GM21390 (cell line): ENCODE data around the gene TEX261.
"Not testable (repeated sequence)": the region's sequence is repeated elsewhere in the genome, so short reads cannot be mapped to it uniquely, and the experiment has no call there.

Source experiments
- ATAC-seq: cut with Tn5 transposase; IDR thresholded peaks from one replicate; pipeline ENCODE4 v1.9.1; 2021; ENCODE audit not compliant: unreplicated experiment

The TEX261 gene

DNA sequence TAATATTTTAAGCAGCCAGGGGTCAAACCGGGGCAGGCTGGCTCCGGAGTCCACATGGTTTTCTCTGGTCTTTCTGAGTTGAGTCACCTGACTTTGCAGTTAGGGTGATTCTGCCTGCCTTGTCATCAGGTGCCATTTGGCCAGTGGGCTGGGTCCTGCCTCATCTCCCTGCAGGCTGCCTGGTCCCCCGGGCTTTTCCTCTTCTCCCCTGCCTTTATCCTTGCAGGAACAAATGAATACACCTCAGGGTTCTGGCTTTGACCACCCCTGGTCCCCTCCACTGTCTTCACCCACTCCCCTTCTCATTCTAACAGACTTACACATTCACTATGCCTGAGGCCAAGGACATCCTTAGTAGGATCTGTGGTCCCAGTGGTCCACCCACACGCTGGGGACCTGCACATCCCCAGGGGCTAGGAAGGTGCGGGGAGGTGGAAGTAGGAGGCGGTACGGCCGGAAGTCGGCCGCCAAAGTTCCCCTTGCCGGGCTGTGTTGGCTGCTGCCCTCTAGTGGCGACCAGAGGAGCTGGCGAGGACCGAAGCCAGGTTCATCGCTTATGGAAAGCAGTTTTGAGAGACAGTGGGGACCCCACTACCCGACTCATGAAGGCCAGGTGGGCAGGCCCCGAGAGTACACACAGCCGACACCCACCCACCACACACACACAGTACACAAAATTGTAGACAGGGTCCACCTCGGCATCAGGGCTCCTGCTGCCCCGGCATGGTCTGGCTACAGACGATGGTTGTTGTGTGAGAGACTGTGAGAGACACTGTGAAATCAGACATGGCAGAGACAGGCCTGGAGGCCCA, 6.3 kb upstream of the TEX261 start:
- ATAC-seq: peak; percentile 96

DNA sequence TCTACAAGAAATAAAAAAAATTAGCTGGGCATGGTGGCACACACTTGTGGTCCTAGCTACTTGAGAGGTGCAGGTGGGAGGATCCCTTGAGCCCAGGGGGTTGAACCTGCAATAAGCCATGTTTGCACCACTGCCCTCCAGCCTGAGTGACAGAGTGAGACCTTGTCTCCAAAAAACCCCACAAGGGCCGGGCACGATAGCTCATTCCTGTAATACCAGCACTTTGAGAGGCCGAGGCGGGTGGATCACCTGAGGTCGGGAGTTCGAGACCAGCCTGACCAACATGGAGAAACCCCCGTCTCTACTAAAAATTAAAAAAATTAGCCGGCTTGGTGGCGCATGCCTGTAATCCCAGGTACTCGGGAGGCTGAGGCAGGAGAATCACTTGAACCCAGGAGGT, 5.3 kb upstream of the TEX261 start:
- ATAC-seq: not testable (repeated sequence)

GRCh38 chr2:70999362-70999761, 4.7 kb upstream of the TEX261 start:
- ATAC-seq: no peak

DNA sequence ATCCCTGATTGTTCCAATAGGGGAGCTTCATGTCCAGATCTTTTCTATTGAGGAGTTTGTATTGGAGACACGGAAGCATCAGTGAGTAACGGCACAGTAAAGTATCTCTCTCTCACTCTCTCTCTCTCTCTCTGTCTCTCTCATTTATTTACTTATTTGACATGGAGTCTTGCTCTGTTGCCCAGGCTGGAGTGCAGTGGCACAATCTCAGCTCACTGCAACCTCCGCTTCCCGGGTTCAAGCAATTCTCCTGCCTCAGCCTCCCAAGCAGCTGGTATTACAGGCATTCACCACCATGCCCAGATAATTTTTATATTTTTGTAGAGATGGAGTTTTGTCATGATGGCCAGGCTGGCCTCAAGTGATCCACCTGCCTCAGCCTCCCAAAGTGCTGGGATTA, 4.2 kb upstream of the TEX261 start:
- ATAC-seq: not testable (repeated sequence)

DNA sequence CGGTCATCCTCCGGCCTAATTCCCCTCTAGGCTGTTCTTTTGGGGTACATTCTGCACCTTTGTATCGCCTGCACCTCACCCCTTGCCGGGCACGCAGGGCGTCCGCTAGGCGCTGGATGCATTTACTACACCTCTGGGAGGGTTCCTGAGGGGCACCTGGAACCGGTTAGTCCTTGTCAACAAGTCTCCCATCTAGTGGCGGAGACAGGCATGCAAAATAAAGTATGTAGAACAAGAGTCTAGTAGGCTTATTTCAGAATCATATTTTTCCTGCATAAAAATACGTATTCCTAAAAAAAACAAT, 705 bp upstream of the TEX261 start:
- ATAC-seq: peak; percentile 48

DNA sequence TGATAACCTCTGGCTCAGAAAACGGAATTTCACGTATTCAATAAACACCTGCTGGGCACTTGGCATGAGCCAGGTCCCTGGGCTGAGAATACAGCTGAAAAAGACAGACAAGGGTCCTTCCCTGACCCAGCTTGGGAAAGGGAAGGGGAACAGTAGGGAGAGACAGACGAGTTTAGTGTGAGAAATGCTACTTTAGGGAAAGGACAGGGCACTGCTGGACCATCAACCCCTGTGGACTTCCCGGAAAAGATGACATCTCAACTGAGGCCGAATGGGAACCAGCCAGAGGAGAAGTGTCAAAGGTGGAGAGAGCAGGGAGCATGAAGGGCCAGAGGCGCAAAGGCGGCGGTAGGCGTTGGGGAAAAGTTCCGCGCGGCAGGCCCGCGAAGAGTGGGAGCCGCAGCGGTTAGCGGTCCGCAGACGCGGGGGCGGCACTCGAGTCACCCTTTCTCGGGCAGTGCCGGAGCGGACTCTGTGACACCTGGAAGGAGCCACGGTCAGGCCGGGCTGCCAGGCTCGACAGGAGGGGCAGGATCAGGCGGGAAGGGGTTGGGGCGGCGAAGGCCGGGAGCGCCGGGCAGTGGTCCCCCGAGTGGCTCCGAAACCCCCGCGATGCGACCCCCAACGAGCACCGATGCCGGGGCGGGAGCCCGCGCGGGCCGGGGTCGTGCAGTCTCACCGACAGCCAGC, 519 bp downstream of the TEX261 start:
- ATAC-seq: peak; percentile 21

GRCh38 chr2:70992945-70993853, 1.5 kb downstream of the TEX261 start:
- ATAC-seq: no peak

GRCh38 chr2:70991742-70992141, 2.9 kb downstream of the TEX261 start:
- ATAC-seq: no peak

DNA sequence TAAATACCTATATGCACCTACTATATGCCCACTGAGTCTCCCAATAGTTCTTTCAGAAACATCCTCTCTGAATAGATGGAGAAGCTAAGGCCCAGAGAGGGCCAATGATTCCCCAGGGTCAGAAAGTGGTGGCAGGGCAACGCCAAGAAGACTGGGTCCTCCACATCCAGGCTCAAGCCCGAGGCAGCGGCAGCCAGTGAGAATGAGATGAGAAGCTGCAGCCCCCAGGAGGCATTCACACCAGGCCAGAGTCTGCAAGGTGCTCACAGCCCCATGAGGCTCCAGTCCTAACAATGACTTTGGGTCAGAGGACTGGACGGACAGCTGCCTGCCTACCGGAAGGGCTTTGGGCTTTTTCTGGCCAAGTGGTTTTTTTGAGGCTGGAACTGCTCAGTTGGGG, 3.5 kb downstream of the TEX261 start:
- no peak for ATAC-seq

DNA sequence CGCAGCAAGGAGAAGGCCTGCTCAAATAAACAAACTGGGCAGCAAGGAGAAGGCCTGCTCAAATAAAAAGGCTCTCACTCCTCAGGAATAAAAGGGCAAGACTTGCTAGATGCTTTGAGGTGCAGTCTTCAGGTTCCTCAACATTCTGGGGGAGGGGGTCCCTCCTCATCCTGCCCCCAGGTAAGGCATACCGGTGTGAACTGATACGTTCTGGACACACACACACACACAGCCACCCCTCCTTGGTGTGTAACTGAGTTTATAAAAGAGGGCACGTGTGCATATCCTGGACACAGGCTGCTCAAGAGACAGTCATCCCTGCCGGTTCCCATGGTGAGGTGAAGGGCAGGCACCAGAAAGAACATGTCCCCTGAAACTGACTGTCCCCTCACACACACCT, 4.5 kb downstream of the TEX261 start:
- no peak for ATAC-seq

GRCh38 chr2:70988726-70989648, 5.7 kb downstream of the TEX261 start:
- no peak for ATAC-seq

GRCh38 chr2:70988151-70988550, 6.5 kb downstream of the TEX261 start:
- ATAC-seq: no peak

GRCh38 chr2:70987386-70987785, 7.3 kb downstream of the TEX261 start:
- no peak for ATAC-seq

DNA sequence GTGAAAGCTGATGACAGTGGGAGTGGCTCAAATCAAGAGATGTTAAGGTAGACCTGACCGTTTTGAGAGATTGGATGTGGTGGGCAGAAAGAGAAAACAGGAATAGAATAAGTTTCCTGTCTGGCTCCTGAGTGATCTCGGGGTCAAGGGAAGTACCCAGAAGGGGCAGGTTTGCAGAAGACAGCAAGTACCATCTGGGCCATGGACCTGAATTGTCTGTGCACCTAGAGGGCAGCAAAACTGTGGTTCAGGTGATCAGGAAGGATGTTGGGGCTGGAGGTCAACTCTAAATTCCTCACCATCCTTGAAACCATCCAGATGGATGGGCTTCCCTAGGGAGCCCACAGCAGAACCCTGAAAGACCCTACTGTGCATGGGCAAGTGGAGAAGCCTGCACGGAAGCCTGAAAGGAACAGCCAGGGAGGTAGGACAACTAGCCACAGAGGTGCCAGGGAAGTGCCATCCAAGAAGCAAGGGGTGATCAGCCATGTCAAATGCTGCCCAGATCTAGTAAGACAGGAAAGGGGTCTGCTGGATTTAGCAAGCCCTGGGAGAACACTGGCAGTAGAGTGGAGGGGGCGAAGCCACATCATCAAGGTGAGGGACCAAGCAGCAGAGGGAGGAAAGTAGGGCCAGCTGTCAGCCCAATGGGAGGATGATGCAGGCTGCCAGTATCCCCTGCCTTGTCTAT, 8.0 kb downstream of the TEX261 start:
- no peak for ATAC-seq

- no peak for ATAC-seq
Observed at GRCh38 chr2:70985956-70986355, 8.7 kb downstream of the TEX261 start.

DNA sequence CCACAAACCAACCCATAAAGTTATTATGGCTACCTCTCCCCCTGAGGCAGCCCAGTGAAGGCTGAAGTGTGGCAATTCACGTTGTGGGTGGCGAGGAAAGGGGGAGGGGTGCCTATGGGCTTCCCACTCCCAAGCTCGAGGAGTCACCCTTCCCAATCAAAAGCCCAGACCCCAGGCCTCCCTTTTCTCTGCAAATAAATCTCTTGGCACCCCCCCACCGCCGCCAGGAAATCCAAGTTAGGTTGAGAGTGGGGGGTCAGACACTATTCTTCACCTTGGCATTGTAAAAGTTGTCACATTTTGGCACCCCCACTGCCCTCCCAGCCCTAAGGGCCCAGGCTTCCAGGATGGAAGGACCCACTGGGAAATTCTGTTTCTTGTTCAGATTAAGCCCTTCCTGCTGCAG, 9.4 kb downstream of the TEX261 start:
- no peak for ATAC-seq

- ATAC-seq: peak; percentile 94
Observed at GRCh38 chr2:70984576-70985282, 9.9 kb downstream of the TEX261 start.

GRCh38 chr2:70984228-70984575, 10.5 kb downstream of the TEX261 start:
- ATAC-seq: no peak

DNA sequence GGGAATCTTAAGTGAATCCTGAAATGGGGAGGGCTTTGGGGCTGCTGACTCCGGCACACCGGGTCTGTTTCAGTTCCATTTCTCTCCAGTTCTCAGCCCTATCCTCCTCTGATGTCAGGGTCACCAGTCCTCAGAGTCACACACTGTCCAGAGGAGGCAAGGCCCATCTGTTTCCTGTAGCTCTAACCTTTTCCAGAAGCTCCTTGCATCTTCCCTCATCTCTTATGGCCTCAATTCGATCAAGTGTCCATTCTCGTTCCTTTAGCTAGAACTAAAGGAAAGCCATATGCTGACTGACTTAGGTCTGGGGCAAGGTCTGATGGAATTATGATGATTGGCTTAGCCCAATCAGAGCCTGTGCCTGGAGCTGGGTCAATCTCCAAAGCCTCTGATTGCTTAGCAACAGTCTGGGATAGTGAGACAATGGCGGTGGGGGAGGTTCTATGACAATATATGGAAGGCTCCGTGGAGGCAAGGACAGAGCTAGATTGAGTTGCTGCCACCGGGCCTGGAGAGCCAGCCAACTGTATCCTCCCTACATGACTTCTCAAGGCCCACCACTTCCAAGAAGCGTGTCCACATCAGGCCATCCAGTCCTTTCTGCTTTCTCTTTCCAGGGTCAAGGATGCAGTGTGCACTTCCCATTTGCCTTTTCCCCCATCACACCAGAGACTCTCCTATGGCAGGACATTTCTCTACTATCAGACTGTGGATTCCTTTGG, 11.0 kb downstream of the TEX261 start:
- ATAC-seq: no peak
